ENCODE data around the gene ASCC2.

- TF ChIP-seq CTCF (conservative IDR thresholded peaks at IDR 0.05; ENCODE audit: low read depth, low read length) (no peak), EZH2 (IDR thresholded peaks at IDR 0.05; ENCODE audit: borderline replicate concordance, low read depth, low read length, poor library complexity, severe bottlenecking) (no peak)
Measured at GRCh38 chr22:29838599-29838956, 504 bp upstream of the ASCC2 start.
